Retinal pigment epithelial cell (primary cell): Measurements from ENCODE around the gene CKMT2.
A peak's percentile ranks its signal among the peaks of the same experiment; 100 is the strongest.

Experiments used
- DNase-seq: peaks from one replicate; pipeline ENCODE4 v3.0.0-alpha.2; 2010; ENCODE audit warnings: low read depth
- H3K4me3 ChIP-seq: 2 replicates; pipeline ENCODE4 v1.5.1; 2011; ENCODE audit warnings: mild to moderate bottlenecking, low read length, control low read depth, moderate library complexity
- TF ChIP-seq, protein P1 (sequence below): conservative IDR thresholded peaks from 2 replicates; pipeline ENCODE4 v1.5.1; 2011; ENCODE audit warnings: low read depth, low read length, control low read depth, inconsistent platforms

The CKMT2 gene

GRCh38 chr5:81191726-81192372 lies 41.3 kb upstream of the CKMT2 start:
- DNase-seq, result no peak
- TF ChIP-seq, protein P1, sequence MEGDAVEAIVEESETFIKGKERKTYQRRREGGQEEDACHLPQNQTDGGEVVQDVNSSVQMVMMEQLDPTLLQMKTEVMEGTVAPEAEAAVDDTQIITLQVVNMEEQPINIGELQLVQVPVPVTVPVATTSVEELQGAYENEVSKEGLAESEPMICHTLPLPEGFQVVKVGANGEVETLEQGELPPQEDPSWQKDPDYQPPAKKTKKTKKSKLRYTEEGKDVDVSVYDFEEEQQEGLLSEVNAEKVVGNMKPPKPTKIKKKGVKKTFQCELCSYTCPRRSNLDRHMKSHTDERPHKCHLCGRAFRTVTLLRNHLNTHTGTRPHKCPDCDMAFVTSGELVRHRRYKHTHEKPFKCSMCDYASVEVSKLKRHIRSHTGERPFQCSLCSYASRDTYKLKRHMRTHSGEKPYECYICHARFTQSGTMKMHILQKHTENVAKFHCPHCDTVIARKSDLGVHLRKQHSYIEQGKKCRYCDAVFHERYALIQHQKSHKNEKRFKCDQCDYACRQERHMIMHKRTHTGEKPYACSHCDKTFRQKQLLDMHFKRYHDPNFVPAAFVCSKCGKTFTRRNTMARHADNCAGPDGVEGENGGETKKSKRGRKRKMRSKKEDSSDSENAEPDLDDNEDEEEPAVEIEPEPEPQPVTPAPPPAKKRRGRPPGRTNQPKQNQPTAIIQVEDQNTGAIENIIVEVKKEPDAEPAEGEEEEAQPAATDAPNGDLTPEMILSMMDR, result no peak
- H3K4me3 ChIP-seq, result no peak overlapping the region

DNA sequence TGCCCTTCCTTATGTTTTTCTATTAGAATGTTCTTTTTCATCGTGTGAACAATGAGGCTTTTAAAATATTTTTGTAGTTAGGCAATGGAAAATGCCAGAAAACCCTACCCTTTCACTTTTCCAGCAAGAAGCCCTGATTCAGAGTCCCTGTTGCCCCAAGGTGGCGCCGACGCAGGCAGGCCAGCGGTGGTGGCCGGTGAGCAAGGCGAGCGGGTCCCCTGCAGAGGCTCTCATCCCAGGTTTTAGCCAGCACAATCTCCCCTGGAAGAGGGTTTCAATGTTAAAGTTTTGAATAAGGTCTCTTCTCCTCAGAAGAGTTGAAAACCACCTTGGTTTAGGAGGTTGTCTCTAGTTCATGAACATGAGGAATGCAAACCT lies 40.8 kb upstream of the CKMT2 start:
- DNase-seq, result no peak
- TF ChIP-seq, protein P1, result peak; percentile 6
- no peak overlapping the region for H3K4me3 ChIP-seq

GRCh38 chr5:81194633-81195334 lies 38.3 kb upstream of the CKMT2 start:
- H3K4me3 ChIP-seq, result no peak overlapping the region
- peak; percentile 41 for DNase-seq
- TF ChIP-seq, protein P1, result peak; percentile 95

- DNase-seq, result no peak
- TF ChIP-seq, protein P1, result no peak
- H3K4me3 ChIP-seq, result no peak overlapping the region
Measured at GRCh38 chr5:81195335-81195929, 37.7 kb upstream of the CKMT2 start.

DNA sequence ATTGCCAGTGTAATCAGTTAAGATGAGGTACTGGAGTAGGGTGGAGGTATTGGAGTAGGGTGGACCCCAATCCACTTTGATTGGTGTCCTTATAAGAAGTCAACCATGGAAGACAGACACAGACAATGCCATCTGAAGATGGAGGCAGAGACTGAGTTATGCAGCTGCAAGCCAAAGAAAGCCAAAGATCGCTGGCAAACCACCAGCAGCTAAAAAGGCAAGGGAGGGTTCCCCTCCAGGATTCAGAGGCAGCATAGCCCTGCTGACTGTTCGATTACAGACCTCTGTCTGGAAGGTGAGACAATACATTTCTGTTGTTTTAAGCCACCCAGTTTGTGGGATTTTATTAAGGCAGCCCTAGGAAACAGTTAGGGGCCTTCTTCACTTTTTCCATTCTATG lies 30.5 kb upstream of the CKMT2 start:
- TF ChIP-seq, protein P1, result no peak
- H3K4me3 ChIP-seq, result no peak overlapping the region
- no peak for DNase-seq

DNA sequence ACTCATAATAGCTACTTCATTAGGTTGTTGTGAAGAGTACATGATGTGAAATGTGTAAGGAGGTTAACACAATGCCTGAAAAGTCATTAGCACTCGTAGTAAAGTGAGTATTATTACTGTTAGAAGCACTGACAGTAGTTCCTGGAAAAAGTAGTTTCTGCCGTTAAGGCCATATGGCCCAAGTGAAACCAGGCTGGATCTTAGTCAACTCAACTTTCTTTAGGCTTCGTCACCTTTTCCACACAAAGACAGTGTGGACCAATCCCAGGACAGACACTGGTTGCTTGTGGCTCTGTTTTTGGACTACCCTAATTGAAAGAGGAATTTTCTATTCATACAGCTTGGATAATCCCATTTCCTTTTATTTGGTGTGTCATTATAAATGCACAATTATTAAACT lies 29.4 kb upstream of the CKMT2 start:
- DNase-seq, result no peak
- no peak overlapping the region for H3K4me3 ChIP-seq
- TF ChIP-seq, protein P1, result no peak
